Astrocyte of the spinal cord (primary cell): ENCODE measurements around the gene SESN1.

Experiments used
- DNase-seq: peaks from one replicate; pipeline ENCODE4 v3.0.0; 2011; ENCODE audit warnings: low read depth, low spot score
- H3K4me3 ChIP-seq: 2 replicates; pipeline ENCODE4 v1.5.1; 2011; ENCODE audit warnings: low read depth, mild to moderate bottlenecking, low read length, moderate library complexity
- CTCF ChIP-seq: IDR thresholded peaks from 2 replicates; pipeline ENCODE4 v1.5.1; 2012; ENCODE audit warnings: low read depth, mild to moderate bottlenecking, low read length, inconsistent platforms
- in situ Hi-C: cut with HindIII; loops from 2 replicates; pipeline ENCODE4 v1.10.0; 2017; ENCODE audit warnings: low sequenced_read_pairs

Gene SESN1

GRCh38 chr6:108952776-108953486 lies 141.7 kb downstream of the SESN1 start:
- H3K4me3 ChIP-seq: no peak overlapping the region
- TF ChIP-seq CTCF: no peak
- DNase-seq: no peak
- in situ Hi-C loops: no loop called here

GRCh38 chr6:108951351-108951953 lies 143.2 kb downstream of the SESN1 start:
- in situ Hi-C loops: no loop called here
- DNase-seq: no peak
- no peak overlapping the region for H3K4me3 ChIP-seq
- TF ChIP-seq CTCF: no peak

- DNase-seq: no peak
- H3K4me3 ChIP-seq: no peak overlapping the region
- in situ Hi-C loops: no loop called here
- no peak for TF ChIP-seq CTCF
These were observed 146.4 kb downstream of the SESN1 start for GRCh38 chr6:108948181-108948661.

GRCh38 chr6:108947114-108947854 lies 147.4 kb downstream of the SESN1 start:
- in situ Hi-C loops: no loop called here
- TF ChIP-seq CTCF: no peak
- H3K4me3 ChIP-seq: no peak overlapping the region
- peak; percentile 83 for DNase-seq

- DNase-seq: peak; percentile 45
- in situ Hi-C loops: no loop called here
- H3K4me3 ChIP-seq: no peak overlapping the region
- no peak for TF ChIP-seq CTCF
These were observed 148.0 kb downstream of the SESN1 start for GRCh38 chr6:108946695-108947094.

GRCh38 chr6:108945681-108946159 lies 148.9 kb downstream of the SESN1 start:
- no peak overlapping the region for H3K4me3 ChIP-seq
- no peak for TF ChIP-seq CTCF
- peak; percentile 86 for DNase-seq
- in situ Hi-C loops: no loop called here
